Measurements from ENCODE around the gene EPB41L4B.

EPB41L4B gene

GRCh38 chr9:109325089-109325488 is 4.2 kb upstream of the EPB41L4B start:
- H3K36me3 ChIP-seq: no peaks in the 10 kb centered on the region
- no peak overlapping the region for H3K4me3 ChIP-seq (ENCODE audit: low read depth, low read length)
- peaks cover 6% of the 10 kb centered on the region for H3K4me1 ChIP-seq
- H3K9me3 ChIP-seq: no peaks in the 10 kb centered on the region
- TF ChIP-seq CTCF (IDR thresholded peaks at IDR 0.05; ENCODE audit: low read depth, low read length): no peak
- no peaks in the 10 kb centered on the region for H3K27me3 ChIP-seq
- DNase-seq: no peak

DNA sequence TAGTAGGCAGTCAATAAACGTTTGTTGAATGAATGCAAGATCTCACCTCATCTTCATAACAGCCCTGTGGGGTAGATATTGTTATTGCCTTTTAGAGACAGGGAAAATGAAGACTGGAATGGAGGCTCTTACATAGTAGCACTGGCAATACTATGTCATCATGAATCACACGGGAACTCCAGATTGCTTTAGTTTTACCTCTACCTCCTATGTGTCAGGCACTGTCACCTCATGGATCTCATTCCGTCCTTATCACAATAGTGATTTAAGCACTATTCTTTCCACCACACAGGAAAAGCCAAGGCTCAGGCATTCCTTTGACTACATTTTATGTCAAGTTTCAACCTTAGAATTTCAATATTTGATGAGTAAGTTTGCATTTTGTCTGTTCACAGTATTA is 2.9 kb upstream of the EPB41L4B start:
- H3K36me3 ChIP-seq: no peaks in the 10 kb centered on the region
- peaks cover 13% of the 10 kb centered on the region for H3K27me3 ChIP-seq
- DNase-seq: no peak
- H3K4me3 ChIP-seq (ENCODE audit: low read depth, low read length): no peak overlapping the region
- H3K9me3 ChIP-seq: no peaks in the 10 kb centered on the region
- H3K4me1 ChIP-seq: no peaks in the 10 kb centered on the region; the same call in 1 of the 2 replicates
- TF ChIP-seq CTCF (IDR thresholded peaks at IDR 0.05; ENCODE audit: low read depth, low read length): no peak

- Histone ChIP-seq H3K4me1 (no peaks in the 10 kb centered on the region), H3K9me3 (no peaks in the 10 kb centered on the region), H3K4me3 (ENCODE audit: low read depth, low read length) (no peak overlapping the region), H3K36me3 (no peaks in the 10 kb centered on the region), H3K27me3 (peaks cover 25% of the 10 kb centered on the region)
- TF ChIP-seq CTCF (IDR thresholded peaks at IDR 0.05; ENCODE audit: low read depth, low read length): no peak
- no peak for DNase-seq
Measured at GRCh38 chr9:109321727-109322126, 868 bp upstream of the EPB41L4B start.

- peaks cover 25% of the 10 kb centered on the region for H3K27me3 ChIP-seq
- H3K9me3 ChIP-seq: no peaks in the 10 kb centered on the region
- H3K36me3 ChIP-seq: no peaks in the 10 kb centered on the region
- TF ChIP-seq CTCF (IDR thresholded peaks at IDR 0.05; ENCODE audit: low read depth, low read length): no peak
- no peak overlapping the region for H3K4me3 ChIP-seq (ENCODE audit: low read depth, low read length)
- DNase-seq: peak; percentile 34
- H3K4me1 ChIP-seq: no peaks in the 10 kb centered on the region
Measured at GRCh38 chr9:109320331-109320741, 523 bp downstream of the EPB41L4B start.

GRCh38 chr9:109319626-109320241 is 1.1 kb downstream of the EPB41L4B start:
- H3K36me3 ChIP-seq: no peaks in the 10 kb centered on the region
- H3K4me3 ChIP-seq (ENCODE audit: low read depth, low read length): peak overlapping the region; percentile 46
- peak; percentile 12 for DNase-seq
- H3K27me3 ChIP-seq: peaks cover 25% of the 10 kb centered on the region
- no peaks in the 10 kb centered on the region for H3K9me3 ChIP-seq
- TF ChIP-seq CTCF (IDR thresholded peaks at IDR 0.05; ENCODE audit: low read depth, low read length): no peak
- H3K4me1 ChIP-seq: no peaks in the 10 kb centered on the region

- Histone ChIP-seq H3K9me3 (no peaks in the 10 kb centered on the region), H3K27me3 (peaks cover 25% of the 10 kb centered on the region), H3K36me3 (no peaks in the 10 kb centered on the region), H3K4me3 (ENCODE audit: low read depth, low read length) (no peak overlapping the region; the same call in 1 of the 2 replicates), H3K4me1 (no peaks in the 10 kb centered on the region)
- no peak for TF ChIP-seq CTCF (IDR thresholded peaks at IDR 0.05; ENCODE audit: low read depth, low read length)
- no peak for DNase-seq
Measured at GRCh38 chr9:109319017-109319625, 1.7 kb downstream of the EPB41L4B start.
